WTC11 (cell line): ENCODE measurements around the gene AGPAT3. TPM values are rescaled to one million over a fixed set of nuclear protein-coding genes. Genes with fewer than 3 reads are reported as not detected.

Experiments
- ATAC-seq: fragments of 200-7000 bp; cut with Tn5 transposase; 2 replicates; pipeline ENCODE4 v1.10.0; 2021; ENCODE audit warnings: mild to moderate bottlenecking, moderate library complexity
- CTCF ChIA-PET: fragments of 300-600 bp; sonication (Branson Sonifier 250); formaldehyde crosslinking; loops from one replicate; lab custom pipeline; 2021; ENCODE audit warnings: antibody characterized with exemption; lab: Charles Lee
- POLR2A ChIA-PET: fragments of 350-600 bp; sonication (Branson Sonifier 250); formaldehyde crosslinking; loops from one replicate; lab custom pipeline; 2021; ENCODE audit warnings: antibody characterized with exemption; lab: Charles Lee
- DNase-seq: peaks from one replicate; pipeline ENCODE4 v3.0.0; 2021; ENCODE audit warnings: low spot score
- H3K27ac Mint-ChIP-seq: 2 replicates; pipeline ENCODE4 v1.8.0; 2021; ENCODE audit warnings: mixed read lengths
- H3K27me3 Mint-ChIP-seq: 2 replicates; pipeline ENCODE4 v1.8.0; 2021; ENCODE audit warnings: low read depth, mild to moderate bottlenecking, moderate library complexity, mixed read lengths
- H3K36me3 Mint-ChIP-seq: 2 replicates; pipeline ENCODE4 v1.8.0; 2021; ENCODE audit warnings: mixed read lengths
- H3K4me1 Mint-ChIP-seq: 2 replicates; pipeline ENCODE4 v1.8.0; 2022; ENCODE audit warnings: mixed read lengths
- H3K4me3 Mint-ChIP-seq: 2 replicates; pipeline ENCODE4 v1.8.0; 2021; ENCODE audit warnings: mild to moderate bottlenecking, moderate library complexity, mixed read lengths
- H3K9me3 Mint-ChIP-seq: 2 replicates; pipeline ENCODE4 v1.8.0; 2021; ENCODE audit warnings: mixed read lengths
- ATF1 ChIP-seq: sonication (generic); formaldehyde crosslinking; IDR thresholded peaks from 2 replicates; pipeline ENCODE4 v1.8.1; 2023; ENCODE audit warnings: mild to moderate bottlenecking, moderate library complexity, missing genetic modification reagents
- ATF2 ChIP-seq: sonication (generic); formaldehyde crosslinking; IDR thresholded peaks from 2 replicates; pipeline ENCODE4 v1.8.1; 2022; ENCODE audit warnings: low read depth, missing genetic modification reagents, borderline replicate concordance
- CREM ChIP-seq: sonication (generic); formaldehyde crosslinking; IDR thresholded peaks from 2 replicates; pipeline ENCODE4 v1.8.1; 2022; ENCODE audit warnings: mild to moderate bottlenecking, missing genetic modification reagents, moderate library complexity
- ESRRA ChIP-seq: sonication (generic); formaldehyde crosslinking; IDR thresholded peaks from 2 replicates; pipeline ENCODE4 v1.8.1; 2022; ENCODE audit warnings: mild to moderate bottlenecking, missing genetic modification reagents, borderline replicate concordance
- ETV6 ChIP-seq: sonication (generic); formaldehyde crosslinking; IDR thresholded peaks from 2 replicates; pipeline ENCODE4 v1.8.1; 2022; ENCODE audit warnings: mild to moderate bottlenecking, missing genetic modification reagents
- FOXK1 ChIP-seq: sonication (generic); formaldehyde crosslinking; IDR thresholded peaks from 2 replicates; pipeline ENCODE4 v1.8.0; 2022; ENCODE audit warnings: mild to moderate bottlenecking, moderate library complexity, missing genetic modification reagents
- GTF2I ChIP-seq: fragments of 250-450 bp; sonication (Bioruptor Pico); conservative IDR thresholded peaks from 2 replicates; pipeline ENCODE4 v1.4.0; 2021; ENCODE audit warnings: mild to moderate bottlenecking
- HMGA2 ChIP-seq: fragments of 250-450 bp; sonication (Bioruptor Pico); IDR thresholded peaks from 2 replicates; pipeline ENCODE4 v1.4.0; 2021; ENCODE audit warnings: mild to moderate bottlenecking, moderate library complexity
- IRF2 ChIP-seq: sonication (generic); formaldehyde crosslinking; IDR thresholded peaks from 2 replicates; pipeline ENCODE4 v1.8.0; 2022; ENCODE audit warnings: low read depth, missing genetic modification reagents, borderline replicate concordance
- KAT7 ChIP-seq: sonication (generic); formaldehyde crosslinking; IDR thresholded peaks from 2 replicates; pipeline ENCODE4 v1.8.1; 2023; ENCODE audit warnings: missing genetic modification reagents, mild to moderate bottlenecking, borderline replicate concordance
- MAX ChIP-seq: sonication (generic); formaldehyde crosslinking; IDR thresholded peaks from 2 replicates; pipeline ENCODE4 v1.8.0; 2022; ENCODE audit warnings: mild to moderate bottlenecking, missing genetic modification reagents
- MXD4 ChIP-seq: fragments of 250-450 bp; sonication (Bioruptor Pico); IDR thresholded peaks from 2 replicates; pipeline ENCODE4 v1.8.0; 2021; ENCODE audit warnings: mild to moderate bottlenecking, moderate library complexity, borderline replicate concordance
- NFATC4 ChIP-seq: fragments of 250-450 bp; sonication (Bioruptor Pico); IDR thresholded peaks from 2 replicates; pipeline ENCODE4 v1.9.0; 2021; ENCODE audit warnings: mild to moderate bottlenecking
- NFE2L1 ChIP-seq: sonication (generic); formaldehyde crosslinking; IDR thresholded peaks from 2 replicates; pipeline ENCODE4 v1.8.1; 2023; ENCODE audit warnings: missing genetic modification reagents
- NR2C2 ChIP-seq: sonication (generic); formaldehyde crosslinking; IDR thresholded peaks from 2 replicates; pipeline ENCODE4 v1.8.0; 2022; ENCODE audit warnings: mild to moderate bottlenecking, missing genetic modification reagents
- RORB ChIP-seq: fragments of 250-450 bp; sonication (Bioruptor Pico); IDR thresholded peaks from 2 replicates; pipeline ENCODE4 v1.9.0; 2021; ENCODE audit warnings: mild to moderate bottlenecking
- SMAD4 ChIP-seq: sonication (generic); formaldehyde crosslinking; IDR thresholded peaks from 2 replicates; pipeline ENCODE4 v1.8.0; 2022; ENCODE audit warnings: mild to moderate bottlenecking, missing genetic modification reagents
- TCF7 ChIP-seq: sonication (generic); formaldehyde crosslinking; IDR thresholded peaks from 2 replicates; pipeline ENCODE4 v1.8.0; 2022; ENCODE audit warnings: mild to moderate bottlenecking, low read depth, missing genetic modification reagents, moderate library complexity
- TEAD1 ChIP-seq: sonication (generic); formaldehyde crosslinking; IDR thresholded peaks from 2 replicates; pipeline ENCODE4 v1.8.0; 2022; ENCODE audit warnings: mild to moderate bottlenecking, missing genetic modification reagents
- ZBTB43 ChIP-seq: sonication (generic); formaldehyde crosslinking; IDR thresholded peaks from 2 replicates; pipeline ENCODE4 v1.8.1; 2023; ENCODE audit warnings: mild to moderate bottlenecking, missing genetic modification reagents
- ZNF121 ChIP-seq: sonication (generic); formaldehyde crosslinking; IDR thresholded peaks from 2 replicates; pipeline ENCODE4 v1.8.0; 2023; ENCODE audit warnings: missing genetic modification reagents
- ZNF138 ChIP-seq: sonication (generic); formaldehyde crosslinking; conservative IDR thresholded peaks from 2 replicates; pipeline ENCODE4 v1.8.1; 2022; ENCODE audit warnings: mild to moderate bottlenecking, moderate library complexity, missing genetic modification reagents
- ZNF396 ChIP-seq: fragments of 250-450 bp; sonication (Bioruptor Pico); IDR thresholded peaks from 2 replicates; pipeline ENCODE4 v1.8.0; 2021; ENCODE audit warnings: mild to moderate bottlenecking, moderate library complexity, borderline replicate concordance
- ZNF671 ChIP-seq: fragments of 250-450 bp; sonication (Bioruptor Pico); IDR thresholded peaks from 2 replicates; pipeline ENCODE4 v1.8.0; 2021; ENCODE audit warnings: mild to moderate bottlenecking
- ZSCAN18 ChIP-seq: fragments of 250-450 bp; sonication (Bioruptor Pico); IDR thresholded peaks from 2 replicates; pipeline ENCODE4 v2.1.2; 2022; ENCODE audit warnings: mild to moderate bottlenecking, moderate library complexity
- total RNA-seq: library from RNA; stranded (reverse); gene quantifications from 3 replicates; pipeline ENCODE4 v1.2.3, GENCODE V29; 2021
- TF ChIP-seq, protein P1 (sequence below): sonication (generic); formaldehyde crosslinking; IDR thresholded peaks from 2 replicates; pipeline ENCODE4 v1.8.1; 2023; ENCODE audit warnings: mild to moderate bottlenecking, missing genetic modification reagents, moderate library complexity
- TF ChIP-seq, protein P2 (sequence below): sonication (generic); formaldehyde crosslinking; IDR thresholded peaks from 2 replicates; pipeline ENCODE4 v1.8.1; 2023; ENCODE audit warnings: mild to moderate bottlenecking, missing genetic modification reagents
- TF ChIP-seq, protein P3 (sequence below): fragments of 250-450 bp; sonication (Bioruptor Pico); conservative IDR thresholded peaks from 2 replicates; pipeline ENCODE4 v1.9.0; 2021; ENCODE audit warnings: mild to moderate bottlenecking

Gene AGPAT3
- total RNA-seq, 1 experiment from 2014 or later: 5.6 TPM

DNA sequence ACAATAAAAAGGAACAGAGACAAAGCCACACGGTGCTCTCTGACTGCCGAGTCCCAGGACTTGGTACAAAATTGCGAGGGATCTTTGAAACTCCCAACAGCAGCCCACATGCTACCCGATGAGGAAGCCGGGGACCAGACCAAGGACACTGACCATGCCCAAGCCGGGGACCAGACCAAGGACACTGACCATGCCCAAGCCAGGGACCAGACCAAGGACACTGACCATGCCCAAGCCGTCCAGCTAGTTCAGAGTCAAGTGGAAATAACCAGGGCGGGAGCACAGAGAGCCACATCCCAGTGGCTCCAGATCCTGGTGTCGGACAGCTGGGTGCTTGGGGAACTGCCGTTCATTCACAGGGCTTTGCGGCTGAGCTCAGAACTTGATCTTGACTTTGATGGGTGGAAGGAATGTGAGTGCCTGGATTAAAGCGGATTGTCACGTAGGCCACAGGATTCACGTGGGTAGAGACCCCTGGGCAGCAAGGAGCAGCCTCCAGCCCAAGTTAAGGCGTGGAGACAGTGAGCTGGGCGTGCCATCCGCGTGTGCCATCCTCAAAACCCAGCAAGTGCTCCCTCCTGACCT lies 130.6 kb downstream of the AGPAT3 start:
- ATAC-seq: no peak
- CTCF ChIA-PET: interaction anchor here (1.4 kb wide), 1 partner anchor 20 kb away, joined by 6 read pairs; no protein-coding TSS in a partner anchor

DNA sequence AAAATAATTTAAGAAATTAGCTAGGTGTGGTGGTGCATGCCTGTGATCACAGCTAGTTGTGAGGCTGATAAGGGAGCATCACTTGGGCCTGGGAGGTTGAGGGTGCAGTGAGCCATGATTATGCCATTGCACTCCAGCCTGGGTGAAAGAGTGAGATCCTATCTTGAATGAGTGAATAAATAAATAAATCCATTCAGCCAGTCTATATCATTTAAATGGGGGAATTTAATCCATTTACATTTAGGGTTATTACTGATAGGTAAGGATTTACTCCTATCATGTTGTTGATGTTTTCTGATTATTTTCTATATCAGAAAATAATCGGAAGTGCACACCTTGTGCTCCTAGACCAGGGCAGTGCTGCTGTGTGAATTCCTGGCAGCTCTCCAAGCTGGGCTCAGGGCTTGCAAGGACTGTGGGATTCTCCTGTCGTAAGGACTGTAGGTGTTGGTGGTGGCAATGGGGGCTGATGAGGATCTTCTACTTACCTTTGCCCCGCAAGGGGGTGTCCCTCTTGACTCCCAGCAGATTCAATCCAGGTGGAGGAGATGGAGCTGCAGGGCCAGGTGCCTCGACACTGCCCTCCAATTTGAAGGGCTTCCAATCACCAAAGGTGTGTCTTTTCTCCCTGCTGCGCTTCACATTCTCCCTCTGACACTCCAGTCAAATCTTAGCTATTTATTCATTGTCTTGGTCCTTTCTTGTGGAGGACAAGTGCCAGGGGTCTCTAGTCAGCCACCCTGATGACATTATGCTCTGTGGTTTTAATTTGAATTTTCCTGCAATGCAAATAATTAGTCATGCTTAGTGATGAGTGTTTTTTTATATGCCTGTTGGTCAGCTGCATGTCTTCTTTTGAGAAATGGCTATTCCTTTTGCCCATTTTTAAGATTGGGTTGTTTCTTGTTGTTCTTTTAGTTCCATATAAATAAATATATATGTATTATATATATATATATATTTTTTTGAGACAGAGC lies 133.0 kb downstream of the AGPAT3 start:
- CTCF ChIA-PET: no interaction called here
- TF ChIP-seq IRF2 (CRISPR knock-in tag) (no peak), MAX (CRISPR knock-in tag) (no peak), TCF7 (CRISPR knock-in tag) (no peak), CREM (no peak), ZNF671 (CRISPR knock-in tag) (no peak), ZSCAN18 (CRISPR knock-in tag) (no peak), ATF1 (no peak), GTF2I (CRISPR knock-in tag) (no peak), NFE2L1 (CRISPR knock-in tag) (no peak)
- TF ChIP-seq, protein P1, sequence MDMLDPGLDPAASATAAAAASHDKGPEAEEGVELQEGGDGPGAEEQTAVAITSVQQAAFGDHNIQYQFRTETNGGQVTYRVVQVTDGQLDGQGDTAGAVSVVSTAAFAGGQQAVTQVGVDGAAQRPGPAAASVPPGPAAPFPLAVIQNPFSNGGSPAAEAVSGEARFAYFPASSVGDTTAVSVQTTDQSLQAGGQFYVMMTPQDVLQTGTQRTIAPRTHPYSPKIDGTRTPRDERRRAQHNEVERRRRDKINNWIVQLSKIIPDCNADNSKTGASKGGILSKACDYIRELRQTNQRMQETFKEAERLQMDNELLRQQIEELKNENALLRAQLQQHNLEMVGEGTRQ (CRISPR knock-in tag): no peak
- POLR2A ChIA-PET: no interaction called here
- Mint-ChIP-seq H3K4me3 (no peak overlapping the region), H3K27ac (no peak overlapping the region), H3K36me3 (no peaks in the 10 kb centered on the region), H3K9me3 (no peaks in the 10 kb centered on the region), H3K4me1 (no peaks in the 10 kb centered on the region), H3K27me3 (no peaks in the 10 kb centered on the region)
- ATAC-seq (no peak), DNase-seq (no peak)

More for the DNA sequence above, 130.6 kb downstream of the AGPAT3 start:
- Mint-ChIP-seq H3K4me1 (no peaks in the 10 kb centered on the region), H3K9me3 (no peaks in the 10 kb centered on the region), H3K27ac (no peak overlapping the region), H3K36me3 (no peaks in the 10 kb centered on the region), H3K4me3 (no peak overlapping the region), H3K27me3 (no peaks in the 10 kb centered on the region)
- no peak for DNase-seq
- TF ChIP-seq SMAD4 (no peak), FOXK1 (no peak), ESRRA (CRISPR knock-in tag) (no peak), NR2C2 (CRISPR knock-in tag) (no peak), ZNF121 (no peak), HMGA2 (CRISPR knock-in tag) (no peak), ETV6 (no peak), NFATC4 (CRISPR knock-in tag) (no peak), ZNF396 (CRISPR knock-in tag) (no peak), MXD4 (CRISPR knock-in tag) (no peak), ATF2 (CRISPR knock-in tag) (no peak), ZNF138 (no peak), ATF1 (no peak), TEAD1 (CRISPR knock-in tag) (no peak), CREM (no peak), ZBTB43 (CRISPR knock-in tag) (no peak), RORB (CRISPR knock-in tag) (no peak), KAT7 (no peak)
- TF ChIP-seq, protein P2, sequence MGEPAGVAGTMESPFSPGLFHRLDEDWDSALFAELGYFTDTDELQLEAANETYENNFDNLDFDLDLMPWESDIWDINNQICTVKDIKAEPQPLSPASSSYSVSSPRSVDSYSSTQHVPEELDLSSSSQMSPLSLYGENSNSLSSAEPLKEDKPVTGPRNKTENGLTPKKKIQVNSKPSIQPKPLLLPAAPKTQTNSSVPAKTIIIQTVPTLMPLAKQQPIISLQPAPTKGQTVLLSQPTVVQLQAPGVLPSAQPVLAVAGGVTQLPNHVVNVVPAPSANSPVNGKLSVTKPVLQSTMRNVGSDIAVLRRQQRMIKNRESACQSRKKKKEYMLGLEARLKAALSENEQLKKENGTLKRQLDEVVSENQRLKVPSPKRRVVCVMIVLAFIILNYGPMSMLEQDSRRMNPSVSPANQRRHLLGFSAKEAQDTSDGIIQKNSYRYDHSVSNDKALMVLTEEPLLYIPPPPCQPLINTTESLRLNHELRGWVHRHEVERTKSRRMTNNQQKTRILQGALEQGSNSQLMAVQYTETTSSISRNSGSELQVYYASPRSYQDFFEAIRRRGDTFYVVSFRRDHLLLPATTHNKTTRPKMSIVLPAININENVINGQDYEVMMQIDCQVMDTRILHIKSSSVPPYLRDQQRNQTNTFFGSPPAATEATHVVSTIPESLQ (CRISPR knock-in tag): no peak
- TF ChIP-seq, protein P3, sequence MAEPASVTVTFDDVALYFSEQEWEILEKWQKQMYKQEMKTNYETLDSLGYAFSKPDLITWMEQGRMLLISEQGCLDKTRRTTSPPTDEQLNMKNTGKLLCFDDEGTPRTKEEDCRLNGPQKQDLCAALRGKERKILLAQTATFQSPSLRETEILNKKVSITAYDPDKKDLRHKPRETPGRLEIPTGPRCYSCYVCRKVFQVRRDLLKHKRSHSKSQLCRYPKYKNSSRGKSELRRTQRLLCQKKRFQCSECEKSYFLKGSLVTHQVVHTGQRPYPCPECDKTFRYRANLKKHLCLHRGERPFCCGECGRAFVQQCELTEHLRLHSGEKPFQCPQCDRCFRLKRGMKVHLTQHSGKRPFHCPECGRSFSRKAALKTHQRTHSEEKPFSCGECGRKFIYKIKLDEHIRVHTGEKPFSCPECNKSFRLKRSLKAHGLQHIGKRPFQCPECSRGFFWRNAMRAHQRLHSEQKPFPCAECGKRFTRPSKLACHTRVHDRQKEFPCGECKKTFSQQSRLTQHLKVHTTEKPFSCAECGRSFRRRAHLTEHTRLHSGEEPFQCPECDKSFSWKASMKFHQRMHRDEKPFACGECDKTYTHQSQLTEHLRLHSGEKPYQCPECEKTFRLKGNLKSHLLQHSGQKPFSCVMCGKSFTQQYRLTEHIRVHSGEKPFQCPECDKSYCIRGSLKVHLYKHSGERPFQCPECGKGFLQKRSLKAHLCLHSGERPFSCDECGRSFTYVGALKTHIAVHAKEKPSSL (CRISPR knock-in tag): no peak
- POLR2A ChIA-PET: no interaction called here
